Prostate gland (tissue), 2 donors: ENCODE measurements around the gene CAMK2B. TPM values are rescaled to one million over a fixed set of nuclear protein-coding genes. Genes with fewer than 3 reads are reported as not detected.
A peak's percentile ranks its signal among the peaks of the same experiment; 100 is the strongest.

Source experiments
- DNase-seq: peaks from one replicate; pipeline ENCODE4 v3.0.0-alpha.2; 2019; ENCODE audit warnings: low spot score
- H3K27ac ChIP-seq, 2 donors: fragments of 200-600 bp; sonication (generic); 2 replicates each; pipeline ENCODE4 v1.5.1; 2017 to 2019
- H3K27me3 ChIP-seq: fragments of 200-600 bp; sonication (generic); replicated peaks from 2 replicates; pipeline ENCODE4 v1.5.1; 2019; ENCODE audit not compliant: insufficient read depth
- H3K36me3 ChIP-seq, 2 donors: fragments of 200-600 bp; sonication (generic); 1 replicate in 1 of 2; 2 replicates in 1 of 2; pipeline versions ENCODE4 v1.5.1 to v1.8.1; 2017 to 2019
- H3K4me1 ChIP-seq: fragments of 200-600 bp; sonication (generic); replicated peaks from 2 replicates; pipeline ENCODE4 v1.5.1; 2019
- H3K4me3 ChIP-seq, 2 donors: fragments of 200-600 bp; sonication (generic); 2 replicates each; pipeline ENCODE4 v1.5.1; 2017 to 2019
- H3K9me3 ChIP-seq: fragments of 200-600 bp; sonication (generic); 2 replicates; pipeline ENCODE4 v1.5.1; 2017
- CTCF ChIP-seq, 4 experiments: fragments of 200-600 bp in 2 of 4; fragments of 450-650 bp in 2 of 4; sonication (generic) in 2 of 4; IDR thresholded peaks; 1 replicate in 3 of 4; 2 replicates in 1 of 4; pipeline ENCODE4 v1.5.1; 2016 to 2019; ENCODE audit warnings: antibody characterized with exemption in 4 of 4, mild to moderate bottlenecking in 2 of 4, moderate library complexity in 2 of 4
- POLR2A ChIP-seq: fragments of 450-650 bp; IDR thresholded peaks from one replicate; pipeline ENCODE4 v1.6.1; 2016; ENCODE audit warnings: antibody characterized with exemption, mild to moderate bottlenecking
- POLR2AphosphoS5 ChIP-seq: sonication (generic); formaldehyde crosslinking; IDR thresholded peaks from one replicate; pipeline ENCODE4 v1.6.1; 2017; ENCODE audit warnings: antibody characterized with exemption
- WGBS: methylation state at CpG from one replicate; pipeline ENCODE4 v1.1.5; 2018; 5-methylcytosine and 5-hydroxymethylcytosine counted together
- intact Hi-C: fragments of 100-400 bp; cut with DNase I; formaldehyde crosslinking; loops from one replicate; pipeline ENCODE4 v1.14.2; 2022
- total RNA-seq, 2 donors: library from RNA; depleted of rRNA; stranded (reverse); fragments of >200 nt; gene quantifications; one replicate each; pipeline ENCODE4 v1.1.0, GENCODE V29; 2016

Gene CAMK2B
- total RNA-seq, 2 donors from 2014 or later, result 5.7 to 16.9 TPM

DNA sequence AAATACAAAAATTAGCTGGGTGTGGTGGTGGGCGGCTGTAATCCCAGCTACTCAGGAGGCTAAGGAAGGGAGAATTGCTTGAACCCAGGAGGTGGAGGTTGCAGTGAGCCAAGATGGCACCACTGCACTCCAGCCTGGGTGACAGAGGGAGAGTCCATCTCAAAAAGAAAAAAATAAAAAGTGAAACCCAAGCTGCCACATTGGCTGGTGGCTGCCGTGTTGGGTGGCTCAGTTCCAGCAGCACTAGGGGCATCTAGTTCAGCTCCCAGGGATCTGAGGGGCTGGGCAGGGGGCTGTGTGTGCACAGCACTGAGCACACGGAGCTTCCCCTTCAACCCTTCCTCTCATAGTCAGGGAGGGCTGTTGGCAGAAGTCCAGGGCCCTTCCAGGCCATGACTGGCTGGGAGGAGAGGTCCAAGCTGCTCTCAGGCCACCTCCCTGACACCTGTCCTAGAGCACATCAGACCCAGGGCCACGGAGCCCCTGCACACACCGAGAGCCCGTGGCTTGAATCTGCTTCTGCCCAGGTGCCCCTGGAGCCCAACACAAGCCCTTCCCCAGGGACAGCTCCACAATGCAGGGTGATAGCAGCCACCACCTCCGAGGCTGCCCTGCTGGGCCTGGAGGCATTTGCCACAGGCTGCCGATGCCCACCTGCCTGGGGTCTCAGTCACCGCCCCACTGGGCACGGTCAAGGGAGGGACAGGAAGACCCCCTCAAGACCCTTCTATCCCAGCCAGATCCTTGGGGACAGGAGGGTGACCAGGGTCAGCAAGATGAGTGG, 77.3 kb downstream of the CAMK2B start:
- H3K27ac ChIP-seq, result no peak overlapping the region
- no peak for TF ChIP-seq CTCF (IDR thresholded peaks at IDR 0.05)
- TF ChIP-seq POLR2AphosphoS5, result no peak
- TF ChIP-seq POLR2A, result no peak
- H3K4me1 ChIP-seq, result no peaks in the 10 kb centered on the region
- H3K4me3 ChIP-seq, result no peak overlapping the region
- intact Hi-C loops, result no loop called here
- no peak for DNase-seq
- no peaks in the 10 kb centered on the region for H3K27me3 ChIP-seq
- 74% methylated on average over 10 of the region's 10 CpGs for WGBS
- no peaks in the 10 kb centered on the region for H3K36me3 ChIP-seq
- no peaks in the 10 kb centered on the region for H3K9me3 ChIP-seq

GRCh38 chr7:44246396-44247113, 78.8 kb downstream of the CAMK2B start:
- no peak overlapping the region for H3K4me3 ChIP-seq
- no peak for DNase-seq
- H3K9me3 ChIP-seq, result no peaks in the 10 kb centered on the region
- WGBS, result 96% methylated on average over 7 of the region's 7 CpGs
- H3K36me3 ChIP-seq, result no peaks in the 10 kb centered on the region
- no peaks in the 10 kb centered on the region for H3K27me3 ChIP-seq
- no peaks in the 10 kb centered on the region for H3K4me1 ChIP-seq
- intact Hi-C loops, result no loop called here
- no peak for TF ChIP-seq POLR2A
- no peak for TF ChIP-seq CTCF (IDR thresholded peaks at IDR 0.05)
- TF ChIP-seq POLR2AphosphoS5, result no peak
- no peak overlapping the region for H3K27ac ChIP-seq

GRCh38 chr7:44244282-44244681, 81.1 kb downstream of the CAMK2B start:
- H3K4me3 ChIP-seq, result no peak overlapping the region
- no peak for DNase-seq
- H3K27ac ChIP-seq, result no peak overlapping the region
- intact Hi-C loops, result loop anchor here (5.0 kb wide), 1 partner anchor 323 kb away; no protein-coding TSS in a partner anchor
- no peaks in the 10 kb centered on the region for H3K27me3 ChIP-seq
- H3K4me1 ChIP-seq, result no peaks in the 10 kb centered on the region
- no peaks in the 10 kb centered on the region for H3K36me3 ChIP-seq
- no peak for TF ChIP-seq POLR2AphosphoS5
- TF ChIP-seq CTCF (IDR thresholded peaks at IDR 0.05), result peak in 1 of 4 experiments; percentile 9
- TF ChIP-seq POLR2A, result no peak
- 49% methylated on average over 8 of the region's 8 CpGs for WGBS
- H3K9me3 ChIP-seq, result no peaks in the 10 kb centered on the region

GRCh38 chr7:44242091-44242490, 83.3 kb downstream of the CAMK2B start:
- Histone ChIP-seq H3K27me3 (no peaks in the 10 kb centered on the region), H3K4me3 (no peak overlapping the region), H3K36me3 (no peaks in the 10 kb centered on the region), H3K9me3 (no peaks in the 10 kb centered on the region), H3K27ac (no peak overlapping the region), H3K4me1 (no peaks in the 10 kb centered on the region)
- TF ChIP-seq POLR2AphosphoS5, result no peak
- no peak for TF ChIP-seq CTCF (IDR thresholded peaks at IDR 0.05)
- no peak for TF ChIP-seq POLR2A
- WGBS, result 87% methylated on average over 10 of the region's 10 CpGs
- intact Hi-C loops, result loop anchor here (5.0 kb wide), 1 partner anchor 325 kb away; no protein-coding TSS in a partner anchor
- no peak for DNase-seq
